ENCODE data around the gene PDE1C.

GRCh38 chr7:31716355-31716754 lies 353.9 kb downstream of the PDE1C start:
- TF ChIP-seq CTCF (conservative IDR thresholded peaks at IDR 0.05; ENCODE audit: low read depth, low read length) (no peak), EZH2 (IDR thresholded peaks at IDR 0.05; ENCODE audit: low read length, unreplicated experiment) (no peak)
